GM19025 (cell line): ENCODE results near the gene PEMT.

Source experiments
- ATAC-seq: cut with Tn5 transposase; IDR thresholded peaks from one replicate; pipeline ENCODE4 v1.9.1; 2021; ENCODE audit warnings: mild to moderate bottlenecking, low read depth, moderate library complexity; ENCODE audit not compliant: unreplicated experiment

Gene PEMT

GRCh38 chr17:17555906-17556305 is 35.6 kb downstream of the PEMT start:
- ATAC-seq, result no peak

GRCh38 chr17:17555151-17555550 is 36.4 kb downstream of the PEMT start:
- ATAC-seq, result no peak

GRCh38 chr17:17554266-17554665 is 37.2 kb downstream of the PEMT start:
- ATAC-seq, result no peak

- ATAC-seq, result no peak
Observed at GRCh38 chr17:17553217-17554195, 38.0 kb downstream of the PEMT start.

GRCh38 chr17:17552351-17553216 is 38.9 kb downstream of the PEMT start:
- ATAC-seq, result no peak

- no peak for ATAC-seq
Observed at GRCh38 chr17:17551361-17551760, 40.1 kb downstream of the PEMT start.

GRCh38 chr17:17549732-17550366 is 41.7 kb downstream of the PEMT start:
- ATAC-seq, result no peak

GRCh38 chr17:17548044-17548443 is 43.5 kb downstream of the PEMT start:
- ATAC-seq, result no peak

GRCh38 chr17:17547210-17547764 is 44.2 kb downstream of the PEMT start:
- no peak for ATAC-seq

- ATAC-seq, result no peak
Observed at GRCh38 chr17:17546399-17547185, 44.9 kb downstream of the PEMT start.

- no peak for ATAC-seq
Observed at GRCh38 chr17:17545984-17546383, 45.5 kb downstream of the PEMT start.

- no peak for ATAC-seq
Observed at GRCh38 chr17:17545031-17545820, 46.3 kb downstream of the PEMT start.

- ATAC-seq, result no peak
Observed at GRCh38 chr17:17542906-17543635, 48.4 kb downstream of the PEMT start.

GRCh38 chr17:17541640-17542001 is 49.9 kb downstream of the PEMT start:
- no peak for ATAC-seq

GRCh38 chr17:17540935-17541639 is 50.4 kb downstream of the PEMT start:
- ATAC-seq, result no peak

- no peak for ATAC-seq
Observed at GRCh38 chr17:17540278-17540906, 51.1 kb downstream of the PEMT start.

GRCh38 chr17:17539591-17539990 is 51.9 kb downstream of the PEMT start:
- ATAC-seq, result no peak
